H1 (cell line): ENCODE measurements around the gene L3MBTL4. TPM values are rescaled to one million over a fixed set of nuclear protein-coding genes. Genes with fewer than 3 reads are reported as not detected.

Experiments
- CTCF ChIA-PET: fragments of 300-600 bp; sonication (Branson Sonifier 250); formaldehyde crosslinking; loops from one replicate; lab custom pipeline; 2021; ENCODE audit not compliant: partially characterized antibody; lab: Charles Lee
- POLR2A ChIA-PET: fragments of 300-600 bp; sonication (Branson Sonifier 250); formaldehyde crosslinking; loops from one replicate; lab custom pipeline; 2021; ENCODE audit warnings: inconsistent platforms; ENCODE audit not compliant: partially characterized antibody; lab: Charles Lee
- DNase-seq, 2 experiments: peaks; one replicate each; pipeline versions ENCODE4 v3.0.0 to v3.0.0-alpha.2; 2010 to 2022; ENCODE audit warnings: low spot score in 2 of 2, low read depth in 1 of 2, mixed read lengths in 1 of 2
- FAIRE-seq: peaks from 2 replicates; lab custom pipeline; 2011; peaks lifted over from hg19 to GRCh38; lab: Jason Lieb, UNC
- H2AFZ ChIP-seq: 2 replicates; pipeline ENCODE4 v1.8.1; 2012; ENCODE audit warnings: low read length, inconsistent platforms
- H2AK5ac ChIP-seq: 2 replicates; pipeline ENCODE4 v1.6.1; 2013; ENCODE audit warnings: low read depth, low read length
- H2BK120ac ChIP-seq: replicated peaks from 2 replicates; pipeline ENCODE3; 2013; ENCODE audit warnings: low read depth, low read length, inconsistent platforms
- H2BK12ac ChIP-seq: 2 replicates; pipeline ENCODE4 v1.6.1; 2013; ENCODE audit warnings: low read depth, low read length
- H2BK15ac ChIP-seq: 2 replicates; pipeline ENCODE4 v1.6.1; 2013; ENCODE audit warnings: low read length
- H2BK20ac ChIP-seq: 2 replicates; pipeline ENCODE4 v1.6.1; 2013; ENCODE audit warnings: low read length
- H2BK5ac ChIP-seq: 2 replicates; pipeline ENCODE4 v1.6.1; 2013; ENCODE audit warnings: low read depth, low read length
- H3K14ac ChIP-seq: 2 replicates; pipeline ENCODE4 v1.6.1; 2013; ENCODE audit warnings: inconsistent platforms; ENCODE audit not compliant: insufficient read length
- H3K18ac ChIP-seq: 2 replicates; pipeline ENCODE4 v1.6.1; 2013; ENCODE audit warnings: low read length; ENCODE audit errors: extremely low read depth
- H3K23ac ChIP-seq: 2 replicates; pipeline ENCODE4 v1.6.1; 2013; ENCODE audit warnings: inconsistent platforms; ENCODE audit not compliant: insufficient read length
- H3K23me2 ChIP-seq: 2 replicates; pipeline ENCODE4 v1.6.1; 2013; ENCODE audit warnings: low read depth, low read length
- H3K27ac ChIP-seq: 2 replicates; pipeline ENCODE4 v1.6.1; 2011; ENCODE audit warnings: low read depth, low read length, inconsistent platforms
- H3K27me3 ChIP-seq, 4 experiments: replicated peaks in 1 of 4; 1 replicate in 1 of 4; 2 replicates in 3 of 4; pipeline versions ENCODE4 v1.6.1 to v1.8.1; 2011 to 2013; ENCODE audit warnings: low read length in 3 of 4, mild to moderate bottlenecking in 3 of 4, inconsistent platforms in 2 of 4, mixed read lengths in 2 of 4, moderate library complexity in 1 of 4; ENCODE audit not compliant: control insufficient read depth in 3 of 4, insufficient read depth in 3 of 4; ENCODE audit errors: extremely low read depth in 1 of 4
- H3K36me3 ChIP-seq, 4 experiments: 2 replicates each; pipeline versions ENCODE4 v1.6.1 to v1.8.1; 2011 to 2013; ENCODE audit warnings: mild to moderate bottlenecking in 4 of 4, low read length in 3 of 4, moderate library complexity in 2 of 4, control low read depth in 1 of 4, inconsistent platforms in 1 of 4; ENCODE audit not compliant: insufficient read depth in 4 of 4, control insufficient read depth in 2 of 4
- H3K4ac ChIP-seq: replicated peaks from 2 replicates; pipeline ENCODE3; 2013; ENCODE audit warnings: low read length, low read depth, mixed read lengths, inconsistent platforms; ENCODE audit not compliant: insufficient read length
- H3K4me1 ChIP-seq, 4 experiments: replicated peaks in 1 of 4; 1 replicate in 1 of 4; 2 replicates in 3 of 4; pipeline versions ENCODE4 v1.6.1 to v1.8.1; 2011 to 2013; ENCODE audit warnings: low read length in 3 of 4, inconsistent platforms in 2 of 4, mixed read lengths in 1 of 4; ENCODE audit not compliant: insufficient read depth in 4 of 4, control insufficient read depth in 3 of 4
- H3K4me2 ChIP-seq, 2 experiments: 2 replicates each; pipeline versions ENCODE4 v1.6.1 to v1.8.1; 2011 to 2013; ENCODE audit warnings: low read depth in 2 of 2, low read length in 2 of 2, control low read depth in 1 of 2, inconsistent platforms in 1 of 2, mild to moderate bottlenecking in 1 of 2; ENCODE audit not compliant: insufficient read depth in 1 of 2
- H3K4me3 ChIP-seq, 4 experiments: fragments of 200-600, 300-600 bp in 1 of 4; sonication (generic), shearing (Covaris generic), sonication (Bioruptor Twin) in 1 of 4; 2 replicates each; pipeline versions ENCODE4 v1.5.1 to v1.8.1; 2011 to 2016; ENCODE audit warnings: low read length in 4 of 4, low read depth in 3 of 4, control low read depth in 2 of 4, inconsistent platforms in 2 of 4, mild to moderate bottlenecking in 2 of 4, mixed read lengths in 1 of 4, moderate library complexity in 1 of 4; ENCODE audit not compliant: insufficient read depth in 2 of 4; ENCODE audit errors: extremely low read depth in 1 of 4
- H3K56ac ChIP-seq: replicated peaks from 2 replicates; pipeline ENCODE3; 2013; ENCODE audit warnings: low read depth, mild to moderate bottlenecking, mixed read lengths, low read length, inconsistent platforms; ENCODE audit not compliant: insufficient read length
- H3K79me1 ChIP-seq: 2 replicates; pipeline ENCODE4 v1.6.1; 2013; ENCODE audit warnings: low read depth, low read length, control low read depth
- H3K79me2 ChIP-seq, 2 experiments: 2 replicates each; pipeline versions ENCODE4 v1.6.1 to v1.8.1; 2012 to 2013; ENCODE audit warnings: low read length in 2 of 2, mild to moderate bottlenecking in 2 of 2, inconsistent platforms in 1 of 2; ENCODE audit not compliant: insufficient read depth in 2 of 2, control insufficient read depth in 1 of 2
- H3K9ac ChIP-seq, 4 experiments: replicated peaks in 1 of 4; 1 replicate in 1 of 4; 2 replicates in 3 of 4; pipeline versions ENCODE4 v1.6.1 to v1.8.1; 2011 to 2013; ENCODE audit warnings: low read depth in 3 of 4, low read length in 3 of 4, control low read depth in 2 of 4, mild to moderate bottlenecking in 2 of 4, moderate library complexity in 2 of 4, inconsistent platforms in 1 of 4; ENCODE audit errors: extremely low read depth in 1 of 4
- H3K9me3 ChIP-seq, 2 experiments: 2 replicates each; pipeline versions ENCODE4 v1.6.1 to v1.8.1; 2012 to 2013; ENCODE audit warnings: mild to moderate bottlenecking in 2 of 2, moderate library complexity in 2 of 2, control low read depth in 1 of 2, inconsistent platforms in 1 of 2, low read depth in 1 of 2, low read length in 1 of 2, mixed read lengths in 1 of 2; ENCODE audit not compliant: insufficient read depth in 2 of 2
- H4K20me1 ChIP-seq, 2 experiments: replicated peaks in 1 of 2; 2 replicates each; pipeline versions ENCODE3 to v1.8.1; 2011 to 2013; ENCODE audit warnings: inconsistent platforms in 2 of 2, low read length in 2 of 2, mild to moderate bottlenecking in 1 of 2; ENCODE audit not compliant: insufficient read depth in 2 of 2, control insufficient read depth in 1 of 2
- H4K5ac ChIP-seq: 2 replicates; pipeline ENCODE4 v1.6.1; 2013; ENCODE audit warnings: low read length, low read depth, mixed read lengths, inconsistent platforms; ENCODE audit not compliant: insufficient read length
- H4K8ac ChIP-seq: 2 replicates; pipeline ENCODE4 v1.8.0; 2013; ENCODE audit warnings: mild to moderate bottlenecking, moderate library complexity, low read length, inconsistent platforms; ENCODE audit not compliant: insufficient read depth; ENCODE audit errors: extremely low read depth
- H4K91ac ChIP-seq: replicated peaks from 2 replicates; pipeline ENCODE3; 2013; ENCODE audit warnings: low read length, mixed read lengths, inconsistent platforms; ENCODE audit not compliant: insufficient read length
- CHD1 ChIP-seq: IDR thresholded peaks from 2 replicates; pipeline ENCODE4 v1.6.1; 2012; ENCODE audit warnings: low read depth, low read length, improper control_type of control experiment
- CTBP2 ChIP-seq: IDR thresholded peaks from 2 replicates; pipeline ENCODE4 v1.7.0; 2011; ENCODE audit warnings: borderline replicate concordance, mild to moderate bottlenecking, moderate library complexity, mixed read lengths, low read length; ENCODE audit not compliant: insufficient read depth, insufficient read length
- EP300 ChIP-seq, 2 experiments: IDR thresholded peaks; 1 replicate in 1 of 2; 2 replicates in 1 of 2; pipeline ENCODE4 v1.6.1; 2011 to 2012; ENCODE audit warnings: low read depth in 2 of 2, low read length in 2 of 2, mild to moderate bottlenecking in 2 of 2, borderline replicate concordance in 1 of 2, inconsistent platforms in 1 of 2, moderate library complexity in 1 of 2
- EZH2 ChIP-seq: fragments of 200-600 bp; sonication (generic); IDR thresholded peaks from 2 replicates; pipeline ENCODE4 v1.7.1; 2012; ENCODE audit warnings: low read depth, mild to moderate bottlenecking, moderate library complexity, low read length, inconsistent platforms; ENCODE audit not compliant: severe bottlenecking
- NANOG ChIP-seq: IDR thresholded peaks from 2 replicates; pipeline ENCODE4 v1.6.1; 2011; ENCODE audit warnings: low read length, low read depth, mild to moderate bottlenecking, inconsistent platforms; ENCODE audit not compliant: insufficient read depth, poor library complexity, severe bottlenecking
- SIRT6 ChIP-seq: IDR thresholded peaks from one replicate; pipeline ENCODE4 v1.7.1; 2012; ENCODE audit warnings: low read length, inconsistent platforms
- SP2 ChIP-seq: IDR thresholded peaks from 2 replicates; pipeline ENCODE4 v1.6.1; 2012; ENCODE audit warnings: mild to moderate bottlenecking, low read length, inconsistent platforms
- USF2 ChIP-seq: IDR thresholded peaks from 2 replicates; pipeline ENCODE4 v1.6.1; 2011; ENCODE audit warnings: low read length, improper control_type of control experiment
- WGBS, 2 experiments: shearing (Covaris generic) in 1 of 2; methylation state at CpG; one replicate each; pipeline versions ENCODE4 v1.1.6 to v1.1.7; 2013 to 2015; ENCODE audit warnings: low lambda C conversion rate in 2 of 2, mixed read lengths in 2 of 2, inconsistent platforms in 1 of 2, low coverage in 1 of 2, missing lambda C conversion rate in 1 of 2; ENCODE audit not compliant: insufficient replicate concordance in 2 of 2, insufficient coverage in 1 of 2, insufficient read length in 1 of 2; ENCODE audit errors: extremely low coverage in 1 of 2, missing lambda C conversion rate in 1 of 2; 5-methylcytosine and 5-hydroxymethylcytosine counted together
- polyA plus RNA-seq, 7 experiments: library from polyadenylated mRNA; depleted of rRNA in 3 of 7; stranded (reverse) in 5 of 7; unstranded in 2 of 7; fragments of >200 nt in 5 of 7; fragments of 200-250 nt in 2 of 7; gene quantifications; 1 replicate in 5 of 7; 2 replicates in 1 of 7; 4 replicates in 1 of 7; pipeline versions ENCODE4 v1.2.1 to v1.2.3, GENCODE V29; 2011 to 2013; ENCODE audit warnings: missing spikeins in 2 of 7, mixed read lengths in 2 of 7
- total RNA-seq: library from RNA; stranded (reverse); fragmentation: NEBNext Ultra II Directional; extraction: Animal tissue kit (Norgen Biotek cat#: 25700); gene quantifications from 2 replicates; pipeline ENCODE4 v1.2.1, GENCODE V29; 2021

L3MBTL4 gene
- total and polyA plus RNA-seq, 2 of the 8 experiments (the other 6 are each of a cell fraction or from before 2014, with no cell fraction given) = 1.0 to 2.1 TPM

DNA sequence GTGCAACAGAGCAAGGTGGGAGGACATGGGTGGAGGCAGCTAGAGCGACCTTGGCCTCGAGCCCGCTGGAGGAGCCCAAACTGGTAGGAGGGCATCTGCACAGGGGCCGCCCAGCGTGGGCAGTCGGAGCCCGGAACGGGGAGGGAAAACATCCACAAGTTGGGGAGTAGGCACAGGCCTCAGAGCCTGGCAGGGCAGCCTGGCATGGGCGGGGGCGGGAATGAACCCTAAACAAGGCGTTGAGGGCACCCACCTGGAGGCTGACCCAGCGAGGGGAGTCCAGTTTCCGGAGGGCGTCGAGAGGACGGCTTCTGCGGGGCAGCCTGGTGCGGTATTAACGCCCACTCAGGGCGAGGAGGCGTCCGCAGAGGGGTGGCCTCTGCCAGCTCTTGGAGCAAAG, 129.9 kb downstream of the L3MBTL4 start:
- Histone ChIP-seq H3K9ac (no peak overlapping the region), H4K91ac (no peak overlapping the region), H2BK15ac (no peak overlapping the region), H3K23ac (no peak overlapping the region), H3K9me3 (no peaks in the 10 kb centered on the region; a peak in 1 of 4 replicates), H4K8ac (no peak overlapping the region), H3K23me2 (no peaks in the 10 kb centered on the region), H3K4me3 (no peak overlapping the region), H4K5ac (no peak overlapping the region), H3K27me3 (no peaks in the 10 kb centered on the region), H2BK5ac (no peak overlapping the region), H2BK12ac (no peak overlapping the region), H2AFZ (no peak overlapping the region), H3K4me1 (no peaks in the 10 kb centered on the region), H3K14ac (no peak overlapping the region), H3K4ac (no peak overlapping the region), H4K20me1 (no peaks in the 10 kb centered on the region), H3K79me2 (no peaks in the 10 kb centered on the region), H3K18ac (no peak overlapping the region), H3K27ac (no peak overlapping the region), H2AK5ac (no peak overlapping the region), H3K79me1 (no peaks in the 10 kb centered on the region), H3K4me2 (no peak overlapping the region), H3K36me3 (no peaks in the 10 kb centered on the region; a peak in 1 of 8 replicates), H2BK120ac (no peak overlapping the region), H2BK20ac (no peak overlapping the region), H3K56ac (no peak overlapping the region)
- FAIRE-seq (no peak), DNase-seq (no peak)
- POLR2A ChIA-PET = no interaction called here
- TF ChIP-seq CHD1 = no peak
- no peak for TF ChIP-seq USF2
- no peak for TF ChIP-seq EZH2
- TF ChIP-seq SIRT6 = no peak
- no peak for TF ChIP-seq EP300 (IDR thresholded peaks at IDR 0.05; ENCODE audit: borderline replicate concordance in 1 of 2, low read depth in 2 of 2, low read length in 2 of 2)
- TF ChIP-seq CTBP2 = no peak
- no peak for TF ChIP-seq SP2
- no peak for TF ChIP-seq NANOG
- CTCF ChIA-PET = no interaction called here
- 91% methylated on average over 13 of the region's 22 CpGs; no CpG with 5 or more reads in 1 of the 2 experiments for WGBS, 2 experiments
